Smooth muscle cell (in vitro differentiated cells): Measurements from ENCODE around the gene SORCS3. TPM values are rescaled to one million over a fixed set of nuclear protein-coding genes. Genes with fewer than 3 reads are reported as not detected.

Experiments used
- DNase-seq: peaks from one replicate; lab custom pipeline; 2025; ENCODE audit not compliant: unreplicated experiment; lab: John Stamatoyannopoulos, UW
- H2AFZ ChIP-seq: fragments of 200-600 bp; sonication (generic); 2 replicates; pipeline ENCODE4 v1.6.0; 2016; ENCODE audit warnings: antibody characterized with exemption, low read depth, mild to moderate bottlenecking
- H3F3A ChIP-seq: fragments of 200-600 bp; sonication (generic); 2 replicates; pipeline ENCODE4 v1.6.0; 2017; ENCODE audit warnings: antibody characterized with exemption, low read depth
- H3K27ac ChIP-seq: fragments of 200-600 bp; sonication (generic); 2 replicates; pipeline ENCODE4 v1.5.1; 2016; ENCODE audit warnings: low read depth, mild to moderate bottlenecking
- H3K27me3 ChIP-seq: fragments of 200-600 bp; sonication (generic); 2 replicates; pipeline ENCODE4 v1.6.1; 2016; ENCODE audit warnings: low read depth, mild to moderate bottlenecking
- H3K36me3 ChIP-seq: fragments of 200-600 bp; sonication (generic); 2 replicates; pipeline ENCODE4 v1.5.1; 2016; ENCODE audit warnings: low read depth
- H3K4me1 ChIP-seq: fragments of 200-600 bp; sonication (generic); 2 replicates; pipeline ENCODE4 v1.5.1; 2016; ENCODE audit warnings: low read depth
- H3K4me2 ChIP-seq: fragments of 200-600 bp; sonication (generic); 2 replicates; pipeline ENCODE4 v1.6.0; 2016; ENCODE audit warnings: mild to moderate bottlenecking
- H3K4me3 ChIP-seq: fragments of 200-600 bp; sonication (generic); 2 replicates; pipeline ENCODE4 v1.5.1; 2016; ENCODE audit warnings: mild to moderate bottlenecking
- H3K79me2 ChIP-seq: fragments of 200-600 bp; sonication (generic); 2 replicates; pipeline ENCODE4 v1.6.0; 2016; ENCODE audit warnings: low read depth, mild to moderate bottlenecking
- H3K9ac ChIP-seq: fragments of 200-600 bp; sonication (generic); 2 replicates; pipeline ENCODE4 v1.6.0; 2016; ENCODE audit warnings: low read depth
- H3K9me3 ChIP-seq: fragments of 200-600 bp; sonication (generic); replicated peaks from 2 replicates; pipeline ENCODE4 v1.5.1; 2016; ENCODE audit warnings: low read depth
- H4K20me1 ChIP-seq: fragments of 200-600 bp; sonication (generic); 2 replicates; pipeline ENCODE4 v1.6.0; 2016; ENCODE audit warnings: low read depth
- WGBS: methylation state at CpG from one replicate; pipeline ENCODE4 v1.1.7; 2016; ENCODE audit warnings: low lambda C conversion rate; 5-methylcytosine and 5-hydroxymethylcytosine counted together
- polyA plus RNA-seq: library from polyadenylated mRNA; unstranded; fragments of >200 nt; fragmentation: Nextera tagmentation; extraction: Ambion mirVana; gene quantifications from 2 replicates; pipeline ENCODE4 v1.2.1, GENCODE V29; 2016
- total RNA-seq: library from RNA; depleted of rRNA; stranded (reverse); fragments of >200 nt; gene quantifications from 2 replicates; pipeline ENCODE4 v1.2.3, GENCODE V29; 2014
- TF ChIP-seq, protein P1 (sequence below): fragments of 200-600 bp; sonication (generic); IDR thresholded peaks from 2 replicates; pipeline ENCODE4 v1.5.1; 2017; ENCODE audit warnings: borderline replicate concordance, mild to moderate bottlenecking, antibody characterized with exemption; ENCODE audit not compliant: insufficient read depth, poor library complexity, severe bottlenecking

The SORCS3 gene
- total and polyA plus RNA-seq, 2 experiments from 2014 or later: not detected

- Histone ChIP-seq H3K4me2 (no peak overlapping the region), H3K27me3 (no peaks in the 10 kb centered on the region), H3K36me3 (no peaks in the 10 kb centered on the region), H3K4me3 (no peak overlapping the region), H3K27ac (no peak overlapping the region), H4K20me1 (no peaks in the 10 kb centered on the region), H3K79me2 (no peaks in the 10 kb centered on the region), H2AFZ (no peak overlapping the region), H3K9me3 (no peaks in the 10 kb centered on the region), H3K4me1 (no peaks in the 10 kb centered on the region), H3K9ac (no peak overlapping the region), H3F3A (no peaks in the 10 kb centered on the region)
- DNase-seq: no peak
- TF ChIP-seq, protein P1, sequence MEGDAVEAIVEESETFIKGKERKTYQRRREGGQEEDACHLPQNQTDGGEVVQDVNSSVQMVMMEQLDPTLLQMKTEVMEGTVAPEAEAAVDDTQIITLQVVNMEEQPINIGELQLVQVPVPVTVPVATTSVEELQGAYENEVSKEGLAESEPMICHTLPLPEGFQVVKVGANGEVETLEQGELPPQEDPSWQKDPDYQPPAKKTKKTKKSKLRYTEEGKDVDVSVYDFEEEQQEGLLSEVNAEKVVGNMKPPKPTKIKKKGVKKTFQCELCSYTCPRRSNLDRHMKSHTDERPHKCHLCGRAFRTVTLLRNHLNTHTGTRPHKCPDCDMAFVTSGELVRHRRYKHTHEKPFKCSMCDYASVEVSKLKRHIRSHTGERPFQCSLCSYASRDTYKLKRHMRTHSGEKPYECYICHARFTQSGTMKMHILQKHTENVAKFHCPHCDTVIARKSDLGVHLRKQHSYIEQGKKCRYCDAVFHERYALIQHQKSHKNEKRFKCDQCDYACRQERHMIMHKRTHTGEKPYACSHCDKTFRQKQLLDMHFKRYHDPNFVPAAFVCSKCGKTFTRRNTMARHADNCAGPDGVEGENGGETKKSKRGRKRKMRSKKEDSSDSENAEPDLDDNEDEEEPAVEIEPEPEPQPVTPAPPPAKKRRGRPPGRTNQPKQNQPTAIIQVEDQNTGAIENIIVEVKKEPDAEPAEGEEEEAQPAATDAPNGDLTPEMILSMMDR: no peak
Measured at GRCh38 chr10:104941662-104942061, 300.6 kb downstream of the SORCS3 start.

DNA sequence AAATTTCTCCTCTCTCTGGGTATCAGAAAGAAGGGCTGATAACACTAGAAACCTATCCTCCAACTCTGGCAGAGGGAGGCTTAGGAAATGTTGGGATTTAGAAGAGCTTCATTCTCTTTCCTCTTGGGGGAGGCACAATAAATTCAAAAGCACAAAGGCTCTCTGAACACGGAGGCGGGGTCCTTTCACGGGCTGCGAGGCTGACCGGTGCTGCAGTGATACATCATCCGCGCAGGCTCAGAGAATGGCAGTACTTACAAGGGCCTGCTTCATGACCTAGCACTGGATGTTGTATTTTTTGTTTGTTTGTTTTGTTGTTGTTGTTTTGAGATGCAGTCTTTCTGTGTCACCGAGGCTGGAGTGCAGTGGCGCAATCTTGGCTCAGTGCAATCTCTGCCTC is 306.2 kb downstream of the SORCS3 start:
- Histone ChIP-seq H3K27ac (no peak overlapping the region), H2AFZ (no peak overlapping the region), H3K79me2 (no peaks in the 10 kb centered on the region), H3K9ac (no peak overlapping the region), H3K36me3 (no peaks in the 10 kb centered on the region), H3K4me3 (no peak overlapping the region), H3K9me3 (no peaks in the 10 kb centered on the region), H3K27me3 (peaks cover 20% of the 10 kb centered on the region), H3F3A (no peaks in the 10 kb centered on the region), H3K4me1 (no peaks in the 10 kb centered on the region), H3K4me2 (no peak overlapping the region), H4K20me1 (no peaks in the 10 kb centered on the region)
- TF ChIP-seq, protein P1: no peak
- DNase-seq: no peak
- 92% methylated on average over 9 of the region's 9 CpGs for WGBS

GRCh38 chr10:104957178-104957841 is 316.2 kb downstream of the SORCS3 start:
- 91% methylated on average over 4 of the region's 4 CpGs for WGBS
- TF ChIP-seq, protein P1: no peak

GRCh38 chr10:104966563-104967297 is 325.6 kb downstream of the SORCS3 start:
- Histone ChIP-seq H2AFZ (no peak overlapping the region), H4K20me1 (no peaks in the 10 kb centered on the region), H3K27ac (no peak overlapping the region), H3K9me3 (no peaks in the 10 kb centered on the region), H3K79me2 (no peaks in the 10 kb centered on the region), H3K9ac (no peak overlapping the region), H3K4me1 (no peaks in the 10 kb centered on the region), H3K27me3 (no peaks in the 10 kb centered on the region), H3K4me2 (no peak overlapping the region), H3F3A (no peaks in the 10 kb centered on the region), H3K36me3 (no peaks in the 10 kb centered on the region), H3K4me3 (no peak overlapping the region)
- DNase-seq: no peak
- TF ChIP-seq, protein P1: no peak
- 62% methylated on average over 2 of the region's 2 CpGs for WGBS

More at GRCh38 chr10:104957178-104957841, 316.2 kb downstream of the SORCS3 start:
- H3K27ac ChIP-seq: no peak overlapping the region
- H2AFZ ChIP-seq: no peak overlapping the region
- peaks cover 3% of the 10 kb centered on the region for H3K27me3 ChIP-seq
- no peaks in the 10 kb centered on the region for H3K4me1 ChIP-seq
- H3K79me2 ChIP-seq: no peaks in the 10 kb centered on the region
- no peaks in the 10 kb centered on the region for H3K9me3 ChIP-seq
- H3K9ac ChIP-seq: no peak overlapping the region
- no peak overlapping the region for H3K4me3 ChIP-seq
- no peak overlapping the region for H3K4me2 ChIP-seq
- DNase-seq: no peak
- H3K36me3 ChIP-seq: no peaks in the 10 kb centered on the region
- H3F3A ChIP-seq: no peaks in the 10 kb centered on the region
- no peaks in the 10 kb centered on the region for H4K20me1 ChIP-seq
